Stimulated activated CD8-positive, alpha-beta memory T cell treated with anti-CD3 and anti-CD28 coated beads, Interleukin-12 subunit alpha, Interleukin-12 subunit beta, amount 100 ng/mL, for 24 hours (primary cell): ENCODE results near the gene MTX1.
"Not testable (repeated sequence)": the region's sequence is repeated elsewhere in the genome, so short reads cannot be mapped to it uniquely, and the experiment has no call there.

ENCODE experiments used
- DNase-seq: peaks from one replicate; pipeline ENCODE4 v3.0.0-alpha.2; 2020; ENCODE audit errors: extremely low read depth

MTX1 gene

GRCh38 chr1:155208541-155209311 is at the start of gene MTX1:
Gene MTX1 (plus strand): TSS chr1:155208695. CDS start chr1:155208805, 110 bp downstream.
- peak; percentile 78 for DNase-seq

- DNase-seq, result no peak
Observed at GRCh38 chr1:155158991-155159390, 49.5 kb upstream of the MTX1 start.

- DNase-seq, result no peak
Observed at GRCh38 chr1:155160128-155160527, 48.4 kb upstream of the MTX1 start.

- DNase-seq, result not testable (repeated sequence)
Observed at GRCh38 chr1:155162631-155163030, 45.9 kb upstream of the MTX1 start.

GRCh38 chr1:155163785-155164184 is 44.7 kb upstream of the MTX1 start:
- not testable (repeated sequence) for DNase-seq

GRCh38 chr1:155164625-155165024 is 43.9 kb upstream of the MTX1 start:
- DNase-seq, result not testable (repeated sequence)

GRCh38 chr1:155166051-155166470 is 42.4 kb upstream of the MTX1 start:
- DNase-seq, result no peak

GRCh38 chr1:155166471-155167165 is 41.9 kb upstream of the MTX1 start:
- no peak for DNase-seq

- DNase-seq, result peak; percentile 54
Observed at GRCh38 chr1:155167166-155168104, 41.1 kb upstream of the MTX1 start.

GRCh38 chr1:155168105-155168445 is 40.4 kb upstream of the MTX1 start:
- DNase-seq, result not testable (repeated sequence)

GRCh38 chr1:155168456-155169210 is 39.9 kb upstream of the MTX1 start:
- DNase-seq, result no peak

- no peak for DNase-seq
Observed at GRCh38 chr1:155169541-155169940, 39.0 kb upstream of the MTX1 start.

- DNase-seq, result no peak
Observed at GRCh38 chr1:155170101-155170785, 38.3 kb upstream of the MTX1 start.

GRCh38 chr1:155170806-155171205 is 37.7 kb upstream of the MTX1 start:
- DNase-seq, result no peak

- DNase-seq, result no peak
Observed at GRCh38 chr1:155171836-155172731, 36.4 kb upstream of the MTX1 start.

GRCh38 chr1:155172732-155173477 is 35.6 kb upstream of the MTX1 start, which contains the start of gene KRTCAP2:
Gene KRTCAP2 (minus strand): TSS chr1:155173304. CDS start chr1:155173224, 80 bp downstream.
- DNase-seq, result peak; percentile 87

- DNase-seq, result no peak
Observed at GRCh38 chr1:155173478-155174323, 34.8 kb upstream of the MTX1 start, which contains the start of gene TRIM46. Gene TRIM46 (plus strand): TSS chr1:155173849. CDS start chr1:155173967, 118 bp downstream.
